ENCODE results near the gene KCNQ1OT1.

The KCNQ1OT1 gene

GRCh38 chr11:2696455-2696854 is 3.3 kb downstream of the KCNQ1OT1 start:
- H3K9ac ChIP-seq (ENCODE audit: low read depth, low read length) = no peak overlapping the region
- H3K27me3 ChIP-seq (ENCODE audit: control insufficient read depth, insufficient read depth, low read length) = peaks cover 5% of the 10 kb centered on the region
- H3K36me3 ChIP-seq (ENCODE audit: control insufficient read depth, insufficient read depth, low read length) = no peaks in the 10 kb centered on the region
- peaks cover 73% of the 10 kb centered on the region for H3K4me1 ChIP-seq (ENCODE audit: control insufficient read depth, insufficient read depth, low read length)
- H3K27ac ChIP-seq (ENCODE audit: low read depth, low read length) = no peak overlapping the region
- H3K9me3 ChIP-seq (ENCODE audit: control insufficient read depth, insufficient read depth, low read length) = no peaks in the 10 kb centered on the region
- no peak overlapping the region for H3K4me3 ChIP-seq (ENCODE audit: low read depth, low read length)

GRCh38 chr11:2694995-2695939 is 4.5 kb downstream of the KCNQ1OT1 start:
- H3K9ac ChIP-seq (ENCODE audit: low read depth, low read length) = no peak overlapping the region
- H3K27ac ChIP-seq (ENCODE audit: low read depth, low read length) = no peak overlapping the region
- peaks cover 77% of the 10 kb centered on the region for H3K4me1 ChIP-seq (ENCODE audit: control insufficient read depth, insufficient read depth, low read length)

GRCh38 chr11:2694495-2694894 is 5.3 kb downstream of the KCNQ1OT1 start:
- Histone ChIP-seq H3K4me1 (ENCODE audit: control insufficient read depth, insufficient read depth, low read length) (peaks cover 84% of the 10 kb centered on the region), H3K9me3 (ENCODE audit: control insufficient read depth, insufficient read depth, low read length) (no peaks in the 10 kb centered on the region), H3K36me3 (ENCODE audit: control insufficient read depth, insufficient read depth, low read length) (no peaks in the 10 kb centered on the region), H3K4me3 (ENCODE audit: low read depth, low read length) (peak overlapping the region; percentile 22; the same call in 1 of the 2 replicates), H3K27me3 (ENCODE audit: control insufficient read depth, insufficient read depth, low read length) (no peaks in the 10 kb centered on the region), H3K27ac (ENCODE audit: low read depth, low read length) (peak overlapping the region; percentile 93), H3K9ac (ENCODE audit: low read depth, low read length) (no peak overlapping the region)

More at GRCh38 chr11:2694995-2695939, 4.5 kb downstream of the KCNQ1OT1 start:
- H3K36me3 ChIP-seq (ENCODE audit: control insufficient read depth, insufficient read depth, low read length) = no peaks in the 10 kb centered on the region
- H3K27me3 ChIP-seq (ENCODE audit: control insufficient read depth, insufficient read depth, low read length) = no peaks in the 10 kb centered on the region
- H3K4me3 ChIP-seq (ENCODE audit: low read depth, low read length) = no peak overlapping the region
- no peaks in the 10 kb centered on the region for H3K9me3 ChIP-seq (ENCODE audit: control insufficient read depth, insufficient read depth, low read length)

- peak overlapping the region; percentile 93 for H3K27ac ChIP-seq (ENCODE audit: low read depth, low read length)
- H3K36me3 ChIP-seq (ENCODE audit: control insufficient read depth, insufficient read depth, low read length) = no peaks in the 10 kb centered on the region
- peak overlapping the region; percentile 17; the same call in 1 of the 2 replicates for H3K9ac ChIP-seq (ENCODE audit: low read depth, low read length)
- H3K4me3 ChIP-seq (ENCODE audit: low read depth, low read length) = peak overlapping the region; percentile 22
- no peaks in the 10 kb centered on the region for H3K27me3 ChIP-seq (ENCODE audit: control insufficient read depth, insufficient read depth, low read length)
- H3K9me3 ChIP-seq (ENCODE audit: control insufficient read depth, insufficient read depth, low read length) = no peaks in the 10 kb centered on the region
- H3K4me1 ChIP-seq (ENCODE audit: control insufficient read depth, insufficient read depth, low read length) = peaks cover 88% of the 10 kb centered on the region
These were observed 6.2 kb downstream of the KCNQ1OT1 start for GRCh38 chr11:2693271-2694261.

GRCh38 chr11:2691991-2692875 is 7.6 kb downstream of the KCNQ1OT1 start:
- H3K4me1 ChIP-seq (ENCODE audit: control insufficient read depth, insufficient read depth, low read length) = peaks cover 84% of the 10 kb centered on the region
- H3K36me3 ChIP-seq (ENCODE audit: control insufficient read depth, insufficient read depth, low read length) = peaks cover under 1% of the 10 kb centered on the region; the same call in 1 of the 2 replicates
- H3K4me3 ChIP-seq (ENCODE audit: low read depth, low read length) = peak overlapping the region; percentile 18; the same call in 1 of the 2 replicates
- no peaks in the 10 kb centered on the region for H3K9me3 ChIP-seq (ENCODE audit: control insufficient read depth, insufficient read depth, low read length)
- no peaks in the 10 kb centered on the region for H3K27me3 ChIP-seq (ENCODE audit: control insufficient read depth, insufficient read depth, low read length)
- peak overlapping the region; percentile 93 for H3K27ac ChIP-seq (ENCODE audit: low read depth, low read length)
- H3K9ac ChIP-seq (ENCODE audit: low read depth, low read length) = 0 out of 2 replicates have a peak overlapping the region, but pooled peaks have one; percentile 0

GRCh38 chr11:2691355-2691761 is 8.4 kb downstream of the KCNQ1OT1 start:
- Histone ChIP-seq H3K4me3 (ENCODE audit: low read depth, low read length) (no peak overlapping the region), H3K4me1 (ENCODE audit: control insufficient read depth, insufficient read depth, low read length) (peaks cover 76% of the 10 kb centered on the region), H3K36me3 (ENCODE audit: control insufficient read depth, insufficient read depth, low read length) (peaks cover 5% of the 10 kb centered on the region; the same call in 1 of the 2 replicates), H3K27ac (ENCODE audit: low read depth, low read length) (no peak overlapping the region), H3K9ac (ENCODE audit: low read depth, low read length) (no peak overlapping the region), H3K27me3 (ENCODE audit: control insufficient read depth, insufficient read depth, low read length) (no peaks in the 10 kb centered on the region), H3K9me3 (ENCODE audit: control insufficient read depth, insufficient read depth, low read length) (no peaks in the 10 kb centered on the region)

- Histone ChIP-seq H3K36me3 (ENCODE audit: control insufficient read depth, insufficient read depth, low read length) (peaks cover 5% of the 10 kb centered on the region; the same call in 1 of the 2 replicates), H3K9ac (ENCODE audit: low read depth, low read length) (no peak overlapping the region), H3K4me1 (ENCODE audit: control insufficient read depth, insufficient read depth, low read length) (peaks cover 71% of the 10 kb centered on the region), H3K4me3 (ENCODE audit: low read depth, low read length) (no peak overlapping the region), H3K27ac (ENCODE audit: low read depth, low read length) (no peak overlapping the region), H3K9me3 (ENCODE audit: control insufficient read depth, insufficient read depth, low read length) (no peaks in the 10 kb centered on the region), H3K27me3 (ENCODE audit: control insufficient read depth, insufficient read depth, low read length) (no peaks in the 10 kb centered on the region)
These were observed 9.0 kb downstream of the KCNQ1OT1 start for GRCh38 chr11:2690596-2691354.

GRCh38 chr11:2689651-2690575 is 9.9 kb downstream of the KCNQ1OT1 start:
- peaks cover 11% of the 10 kb centered on the region; the same call in 1 of the 2 replicates for H3K36me3 ChIP-seq (ENCODE audit: control insufficient read depth, insufficient read depth, low read length)
- no peak overlapping the region for H3K4me3 ChIP-seq (ENCODE audit: low read depth, low read length)
- peaks cover 62% of the 10 kb centered on the region for H3K4me1 ChIP-seq (ENCODE audit: control insufficient read depth, insufficient read depth, low read length)
- no peaks in the 10 kb centered on the region for H3K27me3 ChIP-seq (ENCODE audit: control insufficient read depth, insufficient read depth, low read length)
- H3K9ac ChIP-seq (ENCODE audit: low read depth, low read length) = no peak overlapping the region
- H3K27ac ChIP-seq (ENCODE audit: low read depth, low read length) = no peak overlapping the region
- no peaks in the 10 kb centered on the region for H3K9me3 ChIP-seq (ENCODE audit: control insufficient read depth, insufficient read depth, low read length)
